ENCODE data around the gene COMMD3.

- TF ChIP-seq CTCF (IDR thresholded peaks at IDR 0.05) (no peak), POLR2A (IDR thresholded peaks at IDR 0.05) (no peak)
Observed at GRCh38 chr10:22323538-22324305, 7.5 kb downstream of the COMMD3 start.

Measured in right lobe of liver (tissue), 4 donors.